Panc1 (cell line): ENCODE measurements around the gene RELT. TPM values are rescaled to one million over a fixed set of nuclear protein-coding genes. Genes with fewer than 3 reads are reported as not detected.

Experiments used
- ATAC-seq: fragments of 200-7000 bp; cut with Tn5 transposase; 2 replicates; pipeline ENCODE4 v1.9.1; 2020; ENCODE audit warnings: mild to moderate bottlenecking, moderate library complexity
- BruUV-seq: library from RNA; stranded (reverse); fragments of 400-500 nt; replicated peaks from 2 replicates; lab custom pipeline; 2021; lab: Mats Ljungman, UMichigan
- CTCF ChIA-PET: fragments of 300-600 bp; sonication (Branson Sonifier 250); formaldehyde crosslinking; loops from one replicate; lab custom pipeline; 2022; ENCODE audit warnings: antibody characterized with exemption; lab: Charles Lee
- POLR2A ChIA-PET: fragments of 300-600 bp; sonication (Branson Sonifier 250); formaldehyde crosslinking; loops from one replicate; lab custom pipeline; 2022; ENCODE audit warnings: antibody characterized with exemption; lab: Charles Lee
- DNase-seq: peaks from one replicate; pipeline ENCODE4 v3.0.0-alpha.2; 2010; ENCODE audit warnings: low read depth, low spot score
- H3K27ac ChIP-seq: 2 replicates; pipeline ENCODE4 v1.5.1; 2011; ENCODE audit warnings: mild to moderate bottlenecking, low read length, inconsistent platforms
- H3K27me3 ChIP-seq: fragments of 200-500 bp; sonication (Bioruptor generic); 2 replicates; pipeline ENCODE4 v1.6.0; 2014; ENCODE audit warnings: low read length, inconsistent platforms; ENCODE audit not compliant: control insufficient read depth, insufficient read depth
- H3K36me3 ChIP-seq: fragments of 200-500 bp; sonication (Bioruptor generic); 2 replicates; pipeline ENCODE4 v1.5.1; 2014; ENCODE audit warnings: inconsistent platforms, mild to moderate bottlenecking, low read length, moderate library complexity; ENCODE audit not compliant: control insufficient read depth, insufficient read depth
- H3K4me1 ChIP-seq: 2 replicates; pipeline ENCODE4 v1.5.1; 2011; ENCODE audit warnings: inconsistent platforms, mild to moderate bottlenecking, low read length, moderate library complexity; ENCODE audit not compliant: control insufficient read depth, insufficient read depth
- H3K4me3 ChIP-seq, 2 experiments: 2 replicates each; pipeline ENCODE4 v1.5.1; 2011 to 2012; ENCODE audit warnings: low read depth in 2 of 2, low read length in 2 of 2, mild to moderate bottlenecking in 2 of 2, inconsistent platforms in 1 of 2, moderate library complexity in 1 of 2
- H3K9me3 ChIP-seq: fragments of 200-500 bp; sonication (Bioruptor generic); 2 replicates; pipeline ENCODE4 v1.5.1; 2014; ENCODE audit warnings: low read depth, mild to moderate bottlenecking, inconsistent platforms, low read length, moderate library complexity; ENCODE audit not compliant: control insufficient read depth, insufficient read depth
- POLR2AphosphoS5 ChIP-seq: IDR thresholded peaks from 2 replicates; pipeline ENCODE4 v1.6.1; 2012; ENCODE audit warnings: mild to moderate bottlenecking, low read depth, low read length, moderate library complexity
- REST ChIP-seq, 2 experiments: IDR thresholded peaks; 2 replicates each; pipeline ENCODE4 v1.6.1; 2011 to 2012; ENCODE audit warnings: low read depth in 2 of 2, control low read depth in 1 of 2, low read length in 1 of 2, mild to moderate bottlenecking in 1 of 2, moderate library complexity in 1 of 2; ENCODE audit not compliant: insufficient read depth in 1 of 2
- SIN3A ChIP-seq: IDR thresholded peaks from 2 replicates; pipeline ENCODE4 v1.6.1; 2012; ENCODE audit warnings: low read depth, mild to moderate bottlenecking, low read length, moderate library complexity, borderline replicate concordance; ENCODE audit not compliant: insufficient read depth
- TCF7L2 ChIP-seq: IDR thresholded peaks from 2 replicates; pipeline ENCODE4 v1.6.1; 2011; ENCODE audit warnings: mild to moderate bottlenecking, low read depth, low read length, inconsistent platforms
- in situ Hi-C: cut with HindIII; loops from 2 replicates; pipeline ENCODE4 v1.10.0; 2016; ENCODE audit warnings: low sequenced_read_pairs, low pct_unique_long_range_greater_than_20kb
- intact Hi-C: fragments of 100-400 bp; cut with micrococcal nuclease; formaldehyde crosslinking; loops from one replicate; pipeline ENCODE4 v1.10.0; 2022; ENCODE audit not compliant: unreplicated experiment
- total RNA-seq: library from RNA; stranded (reverse); gene quantifications from one replicate; pipeline ENCODE4 v1.2.1, GENCODE V29; 2021; ENCODE audit not compliant: unreplicated experiment
- TF ChIP-seq, protein P1 (sequence below): fragments of 450-650 bp; IDR thresholded peaks from 2 replicates; pipeline ENCODE4 v1.5.1; 2017; ENCODE audit warnings: mild to moderate bottlenecking

The RELT gene
- total RNA-seq, 1 experiment from 2014 or later, result 11.3 TPM

GRCh38 chr11:73404506-73405145 is 28.4 kb downstream of the RELT start:
- DNase-seq (no peak), ATAC-seq (no peak)
- Histone ChIP-seq H3K36me3 (no peaks in the 10 kb centered on the region; the same call in 1 of the 2 replicates), H3K4me3 (no peak overlapping the region), H3K9me3 (no peaks in the 10 kb centered on the region), H3K27ac (no peak overlapping the region), H3K4me1 (no peaks in the 10 kb centered on the region), H3K27me3 (no peaks in the 10 kb centered on the region)
- TF ChIP-seq SIN3A (no peak), TCF7L2 (no peak), POLR2AphosphoS5 (no peak), REST (IDR thresholded peaks at IDR 0.05; ENCODE audit: insufficient read depth in 1 of 2, low read depth in 2 of 2, low read length in 1 of 2) (no peak)
- TF ChIP-seq, protein P1, sequence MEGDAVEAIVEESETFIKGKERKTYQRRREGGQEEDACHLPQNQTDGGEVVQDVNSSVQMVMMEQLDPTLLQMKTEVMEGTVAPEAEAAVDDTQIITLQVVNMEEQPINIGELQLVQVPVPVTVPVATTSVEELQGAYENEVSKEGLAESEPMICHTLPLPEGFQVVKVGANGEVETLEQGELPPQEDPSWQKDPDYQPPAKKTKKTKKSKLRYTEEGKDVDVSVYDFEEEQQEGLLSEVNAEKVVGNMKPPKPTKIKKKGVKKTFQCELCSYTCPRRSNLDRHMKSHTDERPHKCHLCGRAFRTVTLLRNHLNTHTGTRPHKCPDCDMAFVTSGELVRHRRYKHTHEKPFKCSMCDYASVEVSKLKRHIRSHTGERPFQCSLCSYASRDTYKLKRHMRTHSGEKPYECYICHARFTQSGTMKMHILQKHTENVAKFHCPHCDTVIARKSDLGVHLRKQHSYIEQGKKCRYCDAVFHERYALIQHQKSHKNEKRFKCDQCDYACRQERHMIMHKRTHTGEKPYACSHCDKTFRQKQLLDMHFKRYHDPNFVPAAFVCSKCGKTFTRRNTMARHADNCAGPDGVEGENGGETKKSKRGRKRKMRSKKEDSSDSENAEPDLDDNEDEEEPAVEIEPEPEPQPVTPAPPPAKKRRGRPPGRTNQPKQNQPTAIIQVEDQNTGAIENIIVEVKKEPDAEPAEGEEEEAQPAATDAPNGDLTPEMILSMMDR, result no peak
- in situ Hi-C loops (no loop called here), intact Hi-C loops (loop anchor here (5.0 kb wide), 1 partner anchor 258 kb away; no protein-coding TSS in a partner anchor)
- BruUV-seq, result no TSS peak
- ChIA-PET POLR2A (no interaction called here), CTCF (no interaction called here)

GRCh38 chr11:73405146-73405510 is 28.9 kb downstream of the RELT start:
- Histone ChIP-seq H3K27me3 (no peaks in the 10 kb centered on the region), H3K4me3 (no peak overlapping the region), H3K27ac (no peak overlapping the region), H3K9me3 (no peaks in the 10 kb centered on the region), H3K4me1 (no peaks in the 10 kb centered on the region), H3K36me3 (no peaks in the 10 kb centered on the region; the same call in 1 of the 2 replicates)
- TF ChIP-seq TCF7L2 (no peak), SIN3A (no peak), POLR2AphosphoS5 (no peak), REST (IDR thresholded peaks at IDR 0.05; ENCODE audit: insufficient read depth in 1 of 2, low read depth in 2 of 2, low read length in 1 of 2) (no peak)
- TF ChIP-seq, protein P1, result no peak
- CTCF ChIA-PET, result no interaction called here
- ATAC-seq (no peak), DNase-seq (no peak)
- intact Hi-C loops, result no loop called here
- in situ Hi-C loops, result no loop called here
- BruUV-seq, result TSS peak; percentile 44
- POLR2A ChIA-PET, result interaction anchor here (0.5 kb wide), 1 partner anchor 9 kb away, joined by 4 read pairs; no protein-coding TSS in a partner anchor
